Activated CD4-positive, alpha-beta T cell treated with anti-CD3 and anti-CD28 coated beads, Interleukin-2, amount 10 ng/mL, durations not matched to agents 7 days and 5 days (primary cell): ENCODE measurements around the gene SCUBE1. TPM values are rescaled to one million over a fixed set of nuclear protein-coding genes. Genes with fewer than 3 reads are reported as not detected.

Experiments
- CTCF ChIA-PET: fragments of 350-600 bp; sonication (Branson Sonifier 250); formaldehyde crosslinking; loops from one replicate; lab custom pipeline; 2021; ENCODE audit warnings: antibody characterized with exemption; lab: Charles Lee
- POLR2A ChIA-PET: fragments of 350-600 bp; sonication (Branson Sonifier 250); formaldehyde crosslinking; loops from one replicate; lab custom pipeline; 2021; ENCODE audit warnings: antibody characterized with exemption; lab: Charles Lee
- DNase-seq: peaks from one replicate; pipeline ENCODE4 v3.0.0-alpha.2; 2020
- H3K27ac Mint-ChIP-seq: one replicate; pipeline ENCODE4 v1.8.0; 2021; ENCODE audit warnings: mild to moderate bottlenecking, moderate library complexity, mixed read lengths
- H3K27me3 Mint-ChIP-seq: one replicate; pipeline ENCODE4 v1.8.0; 2021; ENCODE audit warnings: mixed read lengths
- H3K36me3 Mint-ChIP-seq: one replicate; pipeline ENCODE4 v1.8.0; 2021; ENCODE audit warnings: low read depth, mixed read lengths
- H3K4me1 Mint-ChIP-seq: one replicate; pipeline ENCODE4 v1.8.0; 2021; ENCODE audit warnings: mixed read lengths
- H3K4me3 Mint-ChIP-seq: one replicate; pipeline ENCODE4 v1.8.0; 2021; ENCODE audit warnings: mild to moderate bottlenecking, moderate library complexity, mixed read lengths
- H3K9me3 Mint-ChIP-seq: one replicate; pipeline ENCODE4 v1.8.0; 2021; ENCODE audit warnings: mixed read lengths
- total RNA-seq, 2 experiments: library from RNA; stranded (reverse); gene quantifications; one replicate each; pipeline ENCODE4 v1.2.3, GENCODE V29; 2021

Gene SCUBE1
- total RNA-seq, 2 experiments from 2014 or later = not detected

GRCh38 chr22:43239956-43240355 lies 103.2 kb downstream of the SCUBE1 start:
- Mint-ChIP-seq H3K36me3 (no peaks in the 10 kb centered on the region), H3K4me1 (no peaks in the 10 kb centered on the region), H3K27ac (no peak overlapping the region), H3K4me3 (no peak overlapping the region), H3K27me3 (peaks cover 1% of the 10 kb centered on the region), H3K9me3 (no peaks in the 10 kb centered on the region)
- ChIA-PET CTCF (no interaction called here), POLR2A (no interaction called here)
- no peak for DNase-seq

GRCh38 chr22:43239193-43239780 lies 103.9 kb downstream of the SCUBE1 start:
- ChIA-PET POLR2A (no interaction called here), CTCF (no interaction called here)
- H3K27ac Mint-ChIP-seq = no peak overlapping the region
- no peaks in the 10 kb centered on the region for H3K36me3 Mint-ChIP-seq
- H3K9me3 Mint-ChIP-seq = no peaks in the 10 kb centered on the region
- H3K4me3 Mint-ChIP-seq = no peak overlapping the region
- H3K4me1 Mint-ChIP-seq = no peaks in the 10 kb centered on the region
- peaks cover 1% of the 10 kb centered on the region for H3K27me3 Mint-ChIP-seq
- no peak for DNase-seq

GRCh38 chr22:43238526-43239006 lies 104.6 kb downstream of the SCUBE1 start:
- Mint-ChIP-seq H3K4me3 (no peak overlapping the region), H3K27ac (no peak overlapping the region), H3K27me3 (peaks cover 1% of the 10 kb centered on the region), H3K4me1 (no peaks in the 10 kb centered on the region), H3K36me3 (no peaks in the 10 kb centered on the region), H3K9me3 (no peaks in the 10 kb centered on the region)
- POLR2A ChIA-PET = no interaction called here
- CTCF ChIA-PET = interaction anchor here (1.4 kb wide), 1 partner anchor 108 kb away, joined by 4 read pairs; no protein-coding TSS in a partner anchor
- DNase-seq = no peak

GRCh38 chr22:43237280-43237679 lies 105.9 kb downstream of the SCUBE1 start:
- no peak overlapping the region for H3K27ac Mint-ChIP-seq
- no peaks in the 10 kb centered on the region for H3K4me1 Mint-ChIP-seq
- peaks cover 1% of the 10 kb centered on the region for H3K27me3 Mint-ChIP-seq
- no peak for DNase-seq
- H3K36me3 Mint-ChIP-seq = no peaks in the 10 kb centered on the region
- no peak overlapping the region for H3K4me3 Mint-ChIP-seq
- H3K9me3 Mint-ChIP-seq = no peaks in the 10 kb centered on the region
- POLR2A ChIA-PET = no interaction called here
- CTCF ChIA-PET = interaction anchor here (1.4 kb wide), 1 partner anchor 109 kb away, joined by 4 read pairs; no protein-coding TSS in a partner anchor

GRCh38 chr22:43236411-43237166 lies 106.6 kb downstream of the SCUBE1 start:
- Mint-ChIP-seq H3K36me3 (no peaks in the 10 kb centered on the region), H3K9me3 (no peaks in the 10 kb centered on the region), H3K4me1 (no peaks in the 10 kb centered on the region), H3K27ac (no peak overlapping the region), H3K4me3 (no peak overlapping the region), H3K27me3 (peaks cover 1% of the 10 kb centered on the region)
- CTCF ChIA-PET = no interaction called here
- no peak for DNase-seq
- POLR2A ChIA-PET = no interaction called here

- Mint-ChIP-seq H3K27me3 (peaks cover 1% of the 10 kb centered on the region), H3K9me3 (no peaks in the 10 kb centered on the region), H3K36me3 (no peaks in the 10 kb centered on the region), H3K4me1 (peaks cover 5% of the 10 kb centered on the region), H3K27ac (no peak overlapping the region), H3K4me3 (no peak overlapping the region)
- CTCF ChIA-PET = no interaction called here
- DNase-seq = no peak
- POLR2A ChIA-PET = no interaction called here
Measured at GRCh38 chr22:43235445-43236409, 107.4 kb downstream of the SCUBE1 start.

- DNase-seq = no peak
- H3K36me3 Mint-ChIP-seq = no peaks in the 10 kb centered on the region
- no peaks in the 10 kb centered on the region for H3K9me3 Mint-ChIP-seq
- peaks cover 1% of the 10 kb centered on the region for H3K27me3 Mint-ChIP-seq
- peaks cover 5% of the 10 kb centered on the region for H3K4me1 Mint-ChIP-seq
- H3K4me3 Mint-ChIP-seq = no peak overlapping the region
- ChIA-PET CTCF (interaction anchor here (0.9 kb wide), 1 partner anchor 15 kb away, joined by 3 read pairs; no protein-coding TSS in a partner anchor), POLR2A (no interaction called here)
- H3K27ac Mint-ChIP-seq = no peak overlapping the region
Measured at GRCh38 chr22:43234264-43234988, 108.7 kb downstream of the SCUBE1 start.

- Mint-ChIP-seq H3K27me3 (peaks cover 1% of the 10 kb centered on the region), H3K4me3 (no peak overlapping the region), H3K36me3 (no peaks in the 10 kb centered on the region), H3K27ac (no peak overlapping the region), H3K9me3 (no peaks in the 10 kb centered on the region), H3K4me1 (peaks cover 5% of the 10 kb centered on the region)
- ChIA-PET CTCF (interaction anchor here (1.0 to 4.3 kb wide), 2 partner anchors 12 to 113 kb away, joined by 3 to 30 read pairs; no protein-coding TSS in a partner anchor), POLR2A (no interaction called here)
- no peak for DNase-seq
Measured at GRCh38 chr22:43233529-43233928, 109.6 kb downstream of the SCUBE1 start.

GRCh38 chr22:43232445-43232844 lies 110.7 kb downstream of the SCUBE1 start:
- Mint-ChIP-seq H3K27me3 (peaks cover 1% of the 10 kb centered on the region), H3K27ac (no peak overlapping the region), H3K4me1 (peaks cover 5% of the 10 kb centered on the region), H3K4me3 (no peak overlapping the region), H3K36me3 (no peaks in the 10 kb centered on the region), H3K9me3 (no peaks in the 10 kb centered on the region)
- no peak for DNase-seq
- POLR2A ChIA-PET = no interaction called here
- CTCF ChIA-PET = interaction anchor here (1.1 to 4.3 kb wide), 6 partner anchors 14 to 154 kb away, joined by 3 to 30 read pairs (median 4); no protein-coding TSS in a partner anchor

GRCh38 chr22:43231724-43232034 lies 111.5 kb downstream of the SCUBE1 start:
- Mint-ChIP-seq H3K27me3 (peaks cover 1% of the 10 kb centered on the region), H3K27ac (no peak overlapping the region), H3K4me1 (peaks cover 5% of the 10 kb centered on the region), H3K4me3 (no peak overlapping the region), H3K36me3 (no peaks in the 10 kb centered on the region), H3K9me3 (no peaks in the 10 kb centered on the region)
- POLR2A ChIA-PET = no interaction called here
- no peak for DNase-seq
- CTCF ChIA-PET = interaction anchor here (0.6 to 4.3 kb wide), 13 partner anchors 9 to 183 kb away, joined by 3 to 30 read pairs (median 3); no protein-coding TSS in a partner anchor

- H3K36me3 Mint-ChIP-seq = no peaks in the 10 kb centered on the region
- H3K27me3 Mint-ChIP-seq = no peaks in the 10 kb centered on the region
- DNase-seq = peak; percentile 73
- ChIA-PET POLR2A (no interaction called here), CTCF (interaction anchor here (0.6 to 4.3 kb wide), 15 partner anchors 8 to 183 kb away, joined by 3 to 30 read pairs (median 3); no protein-coding TSS in a partner anchor)
- H3K27ac Mint-ChIP-seq = no peak overlapping the region
- peaks cover 5% of the 10 kb centered on the region for H3K4me1 Mint-ChIP-seq
- no peaks in the 10 kb centered on the region for H3K9me3 Mint-ChIP-seq
- no peak overlapping the region for H3K4me3 Mint-ChIP-seq
Measured at GRCh38 chr22:43230971-43231723, 112.0 kb downstream of the SCUBE1 start.
